ENCODE measurements around the gene ZNF93. TPM values are rescaled to one million over a fixed set of nuclear protein-coding genes. Genes with fewer than 3 reads are reported as not detected.

ZNF93 gene
- total RNA-seq, 4 donors from 2014 or later: 0.29 to 29.6 (median 8.6) TPM

GRCh38 chr19:19937403-19937802 lies 36.7 kb downstream of the ZNF93 start:
- intact Hi-C loops (cut with DNase I; ENCODE audit: low total_unique reads): no loop called here
- H3K4me3 ChIP-seq: no peak overlapping the region
- H3K27me3 ChIP-seq: no peaks in the 10 kb centered on the region
- TF ChIP-seq, protein P1, sequence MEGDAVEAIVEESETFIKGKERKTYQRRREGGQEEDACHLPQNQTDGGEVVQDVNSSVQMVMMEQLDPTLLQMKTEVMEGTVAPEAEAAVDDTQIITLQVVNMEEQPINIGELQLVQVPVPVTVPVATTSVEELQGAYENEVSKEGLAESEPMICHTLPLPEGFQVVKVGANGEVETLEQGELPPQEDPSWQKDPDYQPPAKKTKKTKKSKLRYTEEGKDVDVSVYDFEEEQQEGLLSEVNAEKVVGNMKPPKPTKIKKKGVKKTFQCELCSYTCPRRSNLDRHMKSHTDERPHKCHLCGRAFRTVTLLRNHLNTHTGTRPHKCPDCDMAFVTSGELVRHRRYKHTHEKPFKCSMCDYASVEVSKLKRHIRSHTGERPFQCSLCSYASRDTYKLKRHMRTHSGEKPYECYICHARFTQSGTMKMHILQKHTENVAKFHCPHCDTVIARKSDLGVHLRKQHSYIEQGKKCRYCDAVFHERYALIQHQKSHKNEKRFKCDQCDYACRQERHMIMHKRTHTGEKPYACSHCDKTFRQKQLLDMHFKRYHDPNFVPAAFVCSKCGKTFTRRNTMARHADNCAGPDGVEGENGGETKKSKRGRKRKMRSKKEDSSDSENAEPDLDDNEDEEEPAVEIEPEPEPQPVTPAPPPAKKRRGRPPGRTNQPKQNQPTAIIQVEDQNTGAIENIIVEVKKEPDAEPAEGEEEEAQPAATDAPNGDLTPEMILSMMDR (IDR thresholded peaks at IDR 0.05): no peak
- no peak for TF ChIP-seq POLR2A (IDR thresholded peaks at IDR 0.05)
- no peaks in the 10 kb centered on the region for H3K36me3 ChIP-seq
- H3K27ac ChIP-seq: no peak overlapping the region
- peaks cover 0 to 8% of the 10 kb centered on the region in 2 donors for H3K9me3 ChIP-seq
- H3K4me1 ChIP-seq: no peaks in the 10 kb centered on the region
- DNase-seq: no peak

- no peak for TF ChIP-seq POLR2A (IDR thresholded peaks at IDR 0.05)
- TF ChIP-seq, protein P1 (IDR thresholded peaks at IDR 0.05): no peak
- no peak overlapping the region for H3K27ac ChIP-seq
These were observed 37.7 kb downstream of the ZNF93 start for GRCh38 chr19:19938449-19938848.

DNA sequence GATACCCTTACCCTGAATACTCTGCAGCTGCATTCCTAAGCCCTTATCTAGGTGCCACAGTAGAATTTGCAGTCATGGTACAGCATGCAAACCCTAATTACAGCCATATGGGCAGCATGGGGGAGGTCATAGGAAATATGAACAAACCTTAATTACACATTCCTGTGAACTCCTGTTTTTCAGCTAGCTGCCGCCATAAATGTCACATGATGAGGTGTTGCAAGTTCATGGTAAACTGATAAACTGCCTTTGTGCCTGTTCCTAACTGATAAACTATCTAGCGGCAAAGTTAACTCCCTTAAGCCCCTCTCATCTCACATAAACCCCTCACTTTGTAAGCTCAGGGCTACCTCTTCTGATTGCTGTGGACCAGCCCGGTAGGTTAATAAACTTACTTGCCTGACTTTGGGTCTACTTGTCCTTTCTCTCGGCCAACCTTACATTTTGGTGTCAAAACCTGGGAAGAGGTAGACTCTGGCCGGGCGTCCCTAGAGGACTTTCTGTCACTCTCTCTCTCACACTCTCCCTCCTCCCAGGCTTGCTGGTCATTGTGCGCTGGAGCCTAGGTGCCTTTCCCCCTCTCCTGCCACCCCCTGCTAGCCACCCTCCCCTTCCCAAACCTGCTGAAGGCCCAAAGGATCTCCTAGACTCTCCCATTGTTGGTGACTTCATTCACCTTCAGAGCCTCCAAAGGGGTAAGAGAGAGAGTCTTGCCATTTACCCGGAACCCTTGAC lies 43.3 kb downstream of the ZNF93 start:
- Histone ChIP-seq H3K36me3 (no peaks in the 10 kb centered on the region), H3K4me1 (no peaks in the 10 kb centered on the region), H3K27ac (no peak overlapping the region), H3K27me3 (no peaks in the 10 kb centered on the region), H3K4me3 (no peak overlapping the region), H3K9me3 (no peaks in the 10 kb centered on the region)
- TF ChIP-seq, protein P1 (IDR thresholded peaks at IDR 0.05): no peak
- no peak for TF ChIP-seq POLR2A (IDR thresholded peaks at IDR 0.05)
- no peak for DNase-seq
- intact Hi-C loops (cut with DNase I; ENCODE audit: low total_unique reads): no loop called here

More at GRCh38 chr19:19938449-19938848, 37.7 kb downstream of the ZNF93 start:
- intact Hi-C loops (cut with DNase I; ENCODE audit: low total_unique reads): no loop called here
- peaks cover 0 to 7% of the 10 kb centered on the region in 2 donors for H3K9me3 ChIP-seq
- no peaks in the 10 kb centered on the region for H3K27me3 ChIP-seq
- no peaks in the 10 kb centered on the region for H3K4me1 ChIP-seq
- no peak for DNase-seq
- H3K4me3 ChIP-seq: no peak overlapping the region
- H3K36me3 ChIP-seq: no peaks in the 10 kb centered on the region

- H3K27me3 ChIP-seq: no peaks in the 10 kb centered on the region
- no peaks in the 10 kb centered on the region for H3K9me3 ChIP-seq
- H3K4me3 ChIP-seq: no peak overlapping the region
- intact Hi-C loops (cut with DNase I; ENCODE audit: low total_unique reads): no loop called here
- H3K27ac ChIP-seq: no peak overlapping the region
- H3K36me3 ChIP-seq: no peaks in the 10 kb centered on the region
- H3K4me1 ChIP-seq: no peaks in the 10 kb centered on the region
- TF ChIP-seq, protein P1 (IDR thresholded peaks at IDR 0.05): no peak
- no peak for TF ChIP-seq POLR2A (IDR thresholded peaks at IDR 0.05)
- DNase-seq: no peak
These were observed 43.8 kb downstream of the ZNF93 start for GRCh38 chr19:19944583-19944880.

DNA sequence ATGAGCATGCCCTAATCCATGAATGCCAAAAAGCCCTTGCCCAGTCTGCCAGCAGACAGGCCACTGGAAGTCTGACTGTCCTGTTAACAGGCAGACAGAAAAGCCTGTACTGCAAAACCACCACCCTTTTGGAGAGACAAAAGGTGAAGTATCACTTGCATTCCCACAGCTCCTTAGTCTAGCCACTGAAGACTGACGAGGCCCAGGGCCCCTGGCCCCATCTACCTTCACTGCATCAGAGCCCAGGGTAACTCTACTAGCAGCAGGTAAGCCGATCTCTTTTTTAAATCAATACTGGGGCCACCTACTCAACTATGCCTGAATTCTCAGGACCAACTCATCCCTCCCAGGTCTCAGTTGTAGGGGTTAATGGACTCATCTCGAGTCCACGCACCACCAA lies 45.5 kb downstream of the ZNF93 start:
- no peaks in the 10 kb centered on the region for H3K36me3 ChIP-seq

More for the DNA sequence above, 45.5 kb downstream of the ZNF93 start:
- TF ChIP-seq POLR2A (IDR thresholded peaks at IDR 0.05): no peak
- TF ChIP-seq, protein P1 (IDR thresholded peaks at IDR 0.05): no peak
- Histone ChIP-seq H3K9me3 (no peaks in the 10 kb centered on the region), H3K27ac (no peak overlapping the region), H3K4me1 (no peaks in the 10 kb centered on the region), H3K27me3 (no peaks in the 10 kb centered on the region), H3K4me3 (no peak overlapping the region)
- intact Hi-C loops (cut with DNase I; ENCODE audit: low total_unique reads): no loop called here
- DNase-seq: no peak

Data from uterus (tissue), 4 donors.